Stimulated activated CD4-positive, alpha-beta T cell treated with anti-CD3 and anti-CD28 coated beads, Interleukin-4, amount 100 ng/mL, for 48 hours (primary cell): ENCODE data around the gene RANBP10.

Source experiments
- DNase-seq, 2 donors: peaks; one replicate each; pipeline ENCODE4 v3.0.0-alpha.2; 2020; ENCODE audit warnings: low read depth in 2 of 2

Gene RANBP10

DNA sequence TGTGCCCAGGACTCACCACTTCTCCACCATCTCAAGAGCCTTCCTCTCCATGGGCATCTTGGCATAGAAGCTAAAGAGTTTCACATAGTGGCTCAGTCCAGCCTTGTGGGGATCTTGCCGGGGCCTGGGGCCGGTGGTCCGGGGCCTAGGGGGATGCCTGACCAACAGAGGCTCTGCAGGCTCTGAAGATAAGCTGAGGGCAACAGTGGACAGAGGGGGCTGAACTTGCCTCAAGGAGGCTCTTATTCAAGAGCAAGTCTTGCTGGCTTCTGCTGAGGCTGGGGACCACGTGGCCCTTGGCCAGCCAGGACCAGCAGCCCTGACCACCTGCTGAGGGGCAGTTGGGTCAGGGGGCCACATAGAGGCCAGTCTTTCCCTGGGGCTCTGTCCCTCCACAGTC, 22.3 kb upstream of the RANBP10 start:
- no peak for DNase-seq

DNA sequence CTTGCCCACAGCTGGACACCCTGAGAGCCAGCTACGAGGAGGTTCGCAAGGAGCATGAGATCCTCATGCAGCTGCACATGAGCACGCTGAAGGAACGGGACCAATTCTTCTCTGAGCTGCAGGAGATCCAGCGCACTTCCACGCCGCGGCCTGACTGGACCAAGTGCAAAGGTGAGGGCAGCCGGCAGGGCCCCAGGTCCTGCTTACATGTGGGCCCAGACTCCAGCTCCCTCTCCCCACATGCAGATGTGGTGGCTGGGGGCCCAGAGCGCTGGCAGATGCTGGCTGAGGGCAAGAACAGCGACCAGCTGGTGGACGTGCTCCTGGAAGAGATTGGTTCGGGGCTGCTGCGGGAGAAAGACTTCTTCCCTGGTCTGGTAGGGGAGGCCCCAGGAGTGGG, 19.5 kb upstream of the RANBP10 start:
- no peak for DNase-seq

DNA sequence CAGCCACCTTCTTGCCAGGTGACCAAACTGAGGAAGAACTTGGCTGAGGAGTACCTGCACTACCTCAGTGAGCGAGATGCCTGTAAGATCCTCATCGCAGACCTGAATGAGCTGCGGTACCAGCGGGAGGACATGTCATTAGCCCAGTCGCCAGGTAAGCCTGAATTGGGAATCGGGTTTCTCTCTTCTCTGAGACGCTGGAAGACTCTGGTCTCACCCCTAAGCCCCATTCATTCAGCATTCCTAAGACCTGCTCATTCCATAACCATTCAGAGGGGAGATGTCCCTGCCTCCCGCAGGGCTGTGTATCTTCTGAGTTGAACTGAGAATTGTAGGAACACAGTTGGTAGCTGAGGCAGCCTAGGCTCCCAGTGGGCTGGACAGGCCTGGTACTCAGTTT, 18.8 kb upstream of the RANBP10 start:
- DNase-seq: no peak

DNA sequence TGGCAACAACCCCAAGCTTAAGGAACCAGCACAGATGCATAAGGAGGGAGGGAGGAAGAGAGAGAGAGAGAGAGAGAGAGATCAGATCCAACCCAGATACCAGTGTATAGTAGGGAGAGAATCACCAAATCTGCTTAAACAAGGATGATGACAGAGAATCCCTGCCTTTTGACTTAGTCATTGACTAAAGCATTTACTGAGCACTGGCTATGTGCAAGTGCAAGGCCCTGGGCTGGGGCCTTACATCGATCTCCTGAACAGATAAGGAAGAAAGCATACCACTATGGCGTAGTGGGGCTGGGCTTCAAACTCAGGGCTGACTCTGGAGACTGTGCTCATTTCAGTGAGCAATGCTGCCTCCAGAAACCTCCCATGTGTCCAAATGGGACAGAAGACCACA, 16.2 kb upstream of the RANBP10 start:
- DNase-seq: no peak

DNA sequence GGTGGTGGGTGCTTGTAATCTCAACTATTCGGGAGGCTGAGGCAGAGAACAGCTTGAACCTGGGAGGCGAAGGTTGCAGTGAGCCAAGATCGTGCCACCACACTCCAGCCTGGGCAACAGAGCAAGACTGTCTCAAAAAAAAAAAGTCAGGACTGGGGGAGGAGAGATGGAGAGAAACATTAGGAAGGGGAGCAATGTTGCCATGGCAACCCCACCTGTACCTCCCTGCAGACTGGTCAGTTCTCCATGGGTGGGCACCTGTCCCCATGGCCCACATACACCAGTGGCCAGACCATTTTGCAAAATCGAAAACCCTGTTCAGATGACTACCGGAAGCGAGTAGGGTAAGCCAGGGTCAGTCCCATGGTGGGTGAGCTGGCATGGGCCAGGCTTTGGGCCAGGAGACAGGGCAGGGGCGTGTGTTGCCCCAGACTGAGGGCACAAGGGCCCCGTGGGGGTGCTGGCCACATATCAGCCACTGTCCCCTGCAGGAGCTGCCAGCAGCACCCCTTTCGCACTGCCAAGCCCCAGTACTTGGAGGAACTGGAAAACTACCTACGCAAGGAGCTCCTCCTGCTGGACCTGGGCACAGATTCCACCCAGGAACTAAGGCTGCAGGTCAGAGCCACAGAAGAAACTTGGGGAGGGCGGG, 14.4 kb upstream of the RANBP10 start:
- DNase-seq: no peak

DNA sequence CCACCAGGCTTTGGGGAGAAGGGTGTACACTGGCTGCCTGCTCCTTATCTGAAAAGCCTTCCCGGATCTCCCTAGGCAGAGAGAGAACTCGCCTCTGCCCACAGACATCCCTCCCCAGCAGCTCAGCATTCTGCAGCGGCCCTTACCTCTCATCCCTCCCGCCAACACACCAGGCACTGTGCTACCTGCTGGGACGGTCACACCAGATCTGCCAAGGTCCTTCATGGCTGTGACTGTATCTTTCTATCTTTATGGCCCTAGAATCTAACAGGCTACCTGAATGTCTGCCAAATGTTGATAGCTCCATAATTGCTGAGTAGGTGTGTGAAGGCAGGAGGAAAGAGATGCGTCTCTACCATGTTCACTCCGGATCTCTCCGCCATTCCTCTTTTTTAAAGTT, 8.2 kb upstream of the RANBP10 start:
- no peak for DNase-seq

DNA sequence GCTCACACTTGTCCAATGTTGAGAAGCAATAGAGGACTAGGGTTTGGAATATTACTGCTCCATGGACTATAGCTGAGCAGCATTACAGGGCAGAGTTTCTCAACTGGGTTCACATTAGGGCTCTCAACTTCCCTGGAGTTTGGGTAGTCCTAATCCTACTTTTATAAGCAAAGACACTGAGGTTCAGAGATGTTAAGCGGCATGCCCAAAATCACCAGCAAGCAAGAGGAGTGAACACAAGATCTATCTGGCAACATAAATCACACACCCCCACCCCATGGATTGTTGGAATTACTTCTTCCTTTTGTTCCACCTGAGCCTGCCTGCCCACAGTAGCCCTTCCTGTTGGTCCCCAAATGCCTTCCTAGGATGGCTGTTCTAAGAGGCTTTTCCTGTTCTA, 5.5 kb upstream of the RANBP10 start:
- DNase-seq: no peak

DNA sequence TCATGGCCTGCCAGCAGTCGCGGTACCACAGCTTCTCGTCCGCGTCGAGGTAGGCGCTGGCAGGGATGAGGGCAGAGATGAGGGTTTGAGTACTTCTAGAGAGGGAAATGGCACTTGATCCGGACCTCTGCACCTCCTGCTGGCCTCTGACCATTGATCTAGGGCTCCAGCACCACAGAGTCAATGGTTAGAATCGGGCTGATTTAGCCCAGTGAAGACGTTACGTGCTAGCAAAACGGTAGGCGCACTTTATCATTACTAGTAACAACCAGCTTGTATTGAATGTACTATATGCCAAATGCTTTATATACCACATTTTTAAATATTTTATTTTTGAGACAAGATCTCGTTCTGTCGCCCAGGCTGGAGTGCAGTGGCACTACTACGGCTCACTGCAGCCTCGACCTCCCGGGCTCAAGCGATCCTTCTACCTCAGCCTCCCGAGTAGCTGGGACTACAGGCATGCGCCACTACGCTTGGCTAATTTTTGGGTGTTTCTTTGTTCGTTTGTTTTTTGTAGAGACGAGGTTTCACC, 855 bp upstream of the RANBP10 start:
- DNase-seq: no peak

DNA sequence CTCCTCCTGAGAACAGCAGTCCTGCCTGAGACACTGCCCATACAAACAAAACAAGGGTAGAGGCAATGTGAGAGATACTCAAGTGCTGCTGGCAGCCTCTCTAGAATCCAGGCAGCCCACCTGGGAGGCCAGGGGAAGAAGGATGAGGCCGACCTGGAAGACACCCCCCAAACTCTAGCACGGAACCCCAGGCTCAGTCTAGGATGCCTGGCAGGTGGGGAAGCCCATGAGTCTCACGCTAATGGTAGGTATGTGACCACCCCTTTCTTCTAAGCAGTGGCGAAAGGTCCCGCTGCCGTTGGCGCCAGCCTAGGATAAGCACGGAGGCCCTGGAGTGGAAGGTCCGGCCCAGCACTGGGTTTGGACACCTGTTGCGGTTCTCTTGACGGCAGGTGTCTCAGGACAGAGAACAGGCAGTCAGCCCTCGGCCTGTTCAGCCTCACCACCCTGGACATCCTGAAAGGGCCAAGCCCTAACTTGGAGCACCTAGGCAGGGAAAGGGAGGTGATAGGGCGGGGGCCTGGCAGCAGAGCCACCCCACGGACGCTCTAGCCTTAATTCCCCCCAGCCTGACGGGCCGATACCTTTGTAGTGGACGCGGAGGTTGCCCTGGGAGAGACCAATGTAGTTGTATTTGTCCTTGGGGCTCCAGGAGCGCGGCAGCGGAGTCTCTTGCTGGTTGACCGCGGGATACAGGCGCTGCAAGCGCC, 487 bp downstream of the RANBP10 start:
- no peak for DNase-seq

DNA sequence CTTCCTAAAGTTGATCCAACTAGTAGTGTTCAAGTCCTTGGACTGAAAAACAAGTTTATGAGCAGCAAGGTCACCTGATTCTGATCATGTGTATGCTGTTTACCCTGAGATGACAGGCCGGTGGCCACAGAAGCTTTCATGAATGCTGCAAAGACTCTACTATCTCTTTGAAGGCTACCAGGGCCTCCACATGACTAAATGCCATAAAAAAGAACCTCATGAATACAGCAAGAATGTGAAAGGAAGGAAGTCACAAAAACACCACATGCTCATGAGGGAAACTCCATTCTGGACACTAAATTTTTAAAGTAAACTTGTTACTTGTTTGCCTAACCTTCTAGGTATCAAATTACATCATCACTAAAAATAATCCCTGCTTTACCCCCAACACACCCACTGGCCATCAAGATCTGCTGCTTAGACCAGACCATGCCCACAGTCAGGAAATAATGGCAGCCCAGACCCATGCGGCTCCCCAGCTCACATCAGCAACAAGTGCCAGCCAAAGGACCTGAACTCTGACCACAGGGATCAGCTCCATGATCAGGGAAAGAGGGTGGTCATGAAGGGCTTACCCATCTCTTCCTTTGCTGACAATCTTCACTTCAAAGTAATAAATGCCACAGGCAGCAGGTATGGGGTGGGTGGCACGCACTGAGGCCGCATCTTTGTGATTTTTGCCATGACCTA, 1.4 kb downstream of the RANBP10 start:
- DNase-seq: no peak

DNA sequence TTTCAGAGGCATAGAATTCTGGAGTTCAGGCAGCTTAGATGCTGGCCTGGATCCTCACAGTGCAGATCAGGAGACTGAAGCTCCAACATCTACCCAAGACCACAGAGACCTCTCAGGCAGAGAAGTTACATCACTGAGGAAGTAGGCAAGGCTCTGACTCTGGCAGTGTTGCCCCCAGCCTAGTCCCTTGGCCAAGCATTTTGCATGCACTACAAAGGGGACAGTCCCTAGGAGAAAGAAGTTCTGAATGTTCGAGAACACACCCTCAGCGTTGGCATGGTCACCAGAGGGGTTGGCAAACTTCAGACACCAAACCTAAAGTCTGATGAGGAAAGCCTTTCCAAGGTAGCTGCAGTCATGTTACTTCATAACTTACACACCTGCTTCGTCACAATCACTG, 2.5 kb downstream of the RANBP10 start:
- DNase-seq: no peak

DNA sequence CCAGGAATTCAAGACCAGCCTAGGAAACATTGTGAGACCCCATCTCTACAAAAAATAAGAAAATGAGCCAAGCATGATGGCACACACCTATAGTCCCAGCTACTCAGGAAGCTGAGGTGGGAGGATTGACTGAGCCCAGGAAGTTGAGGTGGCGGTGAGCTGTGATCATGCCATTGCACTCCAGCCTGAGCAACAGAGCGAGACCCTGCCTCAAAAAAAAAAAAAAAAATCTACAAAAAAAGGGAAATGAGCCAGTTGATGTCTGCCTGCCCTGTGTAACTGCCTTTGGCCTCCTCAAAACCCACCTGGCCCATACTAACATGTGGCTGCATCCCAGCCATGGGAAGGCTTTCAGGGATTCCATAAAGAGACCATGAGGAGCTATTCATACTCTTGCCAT, 4.5 kb downstream of the RANBP10 start:
- DNase-seq: no peak

DNA sequence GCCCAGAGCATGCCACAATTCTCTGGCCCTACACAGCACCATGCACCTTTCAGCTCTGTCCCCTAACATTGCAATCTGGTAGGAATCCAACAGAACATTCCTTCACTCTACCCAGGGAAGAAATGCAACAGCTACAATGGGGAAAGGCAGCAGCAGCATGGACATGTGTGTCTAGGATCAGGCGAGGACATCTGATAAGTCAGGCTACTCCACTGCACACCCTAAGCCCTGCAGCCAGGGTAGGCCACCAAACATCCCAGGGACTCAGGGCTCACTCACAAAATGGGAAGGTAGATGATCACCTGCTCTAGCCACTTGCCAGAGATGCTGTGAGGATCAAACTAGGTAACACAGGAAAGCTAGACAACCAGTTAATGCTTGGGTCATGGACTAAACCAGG, 5.1 kb downstream of the RANBP10 start:
- DNase-seq: no peak

DNA sequence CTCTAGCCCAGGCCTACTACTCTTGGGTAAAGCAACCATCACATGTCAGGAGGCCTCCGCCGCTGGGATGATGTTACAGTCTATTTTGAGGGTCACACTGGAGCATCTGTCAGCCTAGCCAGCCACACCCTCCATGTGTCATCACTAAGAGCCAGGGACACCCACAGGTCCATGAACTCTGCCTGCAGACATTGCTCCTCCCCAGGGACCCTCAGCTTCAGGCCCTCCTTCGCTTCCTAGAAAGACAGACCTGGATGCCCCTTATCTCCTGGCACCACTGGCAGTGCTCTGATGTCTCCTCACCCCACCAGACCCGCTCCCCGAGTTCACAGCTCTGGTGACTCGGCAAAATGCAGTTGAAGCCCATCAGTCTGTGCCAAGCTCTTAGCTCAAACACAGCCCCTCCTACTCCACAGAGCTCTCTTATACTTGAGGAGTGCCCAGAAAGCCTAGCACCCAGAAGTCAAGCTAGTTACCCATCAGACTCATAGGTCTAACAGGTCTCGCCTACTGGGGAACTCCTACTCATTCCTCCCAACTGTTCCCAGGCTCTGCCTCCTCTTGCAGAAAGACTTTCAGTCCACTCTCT, 5.9 kb downstream of the RANBP10 start:
- no peak for DNase-seq

DNA sequence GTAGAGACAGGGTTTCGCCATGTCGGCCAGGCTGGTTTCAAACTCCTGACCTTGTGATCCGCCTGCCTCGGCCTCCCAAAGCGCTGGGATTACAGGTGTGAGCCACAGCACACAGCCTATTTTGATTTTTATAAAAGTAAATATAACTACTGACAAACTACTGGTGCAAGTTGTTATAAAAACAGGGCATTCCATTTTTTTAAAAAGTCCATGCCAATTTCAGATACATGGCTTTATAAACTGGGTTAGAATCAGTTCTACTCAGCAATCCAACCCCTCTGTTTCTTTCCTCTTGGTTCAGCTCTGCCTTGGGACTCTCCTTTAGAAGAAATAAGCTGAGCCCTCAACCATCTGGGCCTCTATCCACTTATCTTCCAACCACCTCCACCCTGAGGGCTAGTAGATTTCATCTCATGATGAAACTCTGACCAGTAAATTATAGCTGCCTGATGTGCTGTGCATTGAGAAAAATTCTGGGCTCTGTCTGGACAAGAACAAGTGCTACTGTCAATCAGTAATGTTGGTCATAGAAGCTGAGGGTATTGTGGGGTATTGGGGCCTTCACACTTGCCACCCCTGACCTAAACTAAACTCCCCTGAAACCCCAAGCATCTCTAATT, 10.2 kb downstream of the RANBP10 start:
- DNase-seq: no peak

DNA sequence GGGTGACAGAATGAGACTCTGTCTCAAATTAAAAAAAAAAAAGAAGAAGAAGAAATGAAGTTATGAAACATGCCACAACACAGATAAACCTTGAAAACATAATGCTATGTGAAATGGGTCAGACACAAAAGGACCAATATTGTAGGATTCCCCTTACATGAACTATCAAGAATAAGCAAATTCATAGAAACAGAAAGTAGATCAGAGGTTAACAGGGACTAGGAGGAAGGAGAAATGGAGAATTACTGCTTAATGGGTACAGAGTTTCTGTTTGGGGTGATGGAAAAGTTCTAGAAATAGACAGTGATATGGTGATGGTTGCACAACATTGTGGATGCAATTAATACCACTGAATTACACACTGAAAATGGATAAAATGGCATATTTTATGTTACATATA, 16.3 kb downstream of the RANBP10 start:
- DNase-seq: no peak

DNA sequence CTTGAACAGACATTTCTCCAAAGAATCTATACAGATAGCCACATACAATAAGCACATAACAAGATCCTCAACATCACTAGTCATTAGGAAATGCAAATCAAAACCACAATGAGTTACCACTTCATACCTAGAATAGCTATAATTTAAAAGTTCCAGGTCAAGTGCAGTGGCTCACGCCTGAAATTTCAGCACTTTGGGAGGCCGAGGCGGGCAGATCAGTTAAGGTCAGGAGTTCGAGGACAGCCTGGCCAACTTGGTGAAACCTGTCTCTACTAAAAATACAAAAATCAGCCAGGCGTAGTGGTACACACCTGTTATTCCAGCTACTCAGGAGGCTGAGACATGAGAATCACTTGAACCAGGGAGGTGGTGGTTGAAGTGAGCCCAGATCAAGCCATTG, 19.9 kb downstream of the RANBP10 start:
- DNase-seq: no peak

DNA sequence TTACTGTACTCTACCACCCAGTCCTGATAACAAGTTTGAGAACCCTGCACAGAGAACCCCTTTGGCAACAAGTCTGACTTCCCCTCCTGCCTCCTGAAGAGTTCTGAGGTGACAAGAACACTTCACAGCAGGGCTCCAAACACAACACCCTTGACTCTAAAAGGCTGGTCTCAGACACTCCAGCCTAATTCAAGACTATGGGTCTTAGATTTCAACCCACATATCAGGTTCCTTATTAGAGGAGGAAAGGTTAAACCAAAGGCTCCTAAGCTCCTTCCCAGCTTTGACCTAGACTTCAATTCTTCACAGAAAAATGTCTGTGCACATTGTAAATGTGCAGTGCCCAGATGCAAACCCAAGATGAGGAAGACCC, 23.0 kb downstream of the RANBP10 start:
- DNase-seq: no peak

DNA sequence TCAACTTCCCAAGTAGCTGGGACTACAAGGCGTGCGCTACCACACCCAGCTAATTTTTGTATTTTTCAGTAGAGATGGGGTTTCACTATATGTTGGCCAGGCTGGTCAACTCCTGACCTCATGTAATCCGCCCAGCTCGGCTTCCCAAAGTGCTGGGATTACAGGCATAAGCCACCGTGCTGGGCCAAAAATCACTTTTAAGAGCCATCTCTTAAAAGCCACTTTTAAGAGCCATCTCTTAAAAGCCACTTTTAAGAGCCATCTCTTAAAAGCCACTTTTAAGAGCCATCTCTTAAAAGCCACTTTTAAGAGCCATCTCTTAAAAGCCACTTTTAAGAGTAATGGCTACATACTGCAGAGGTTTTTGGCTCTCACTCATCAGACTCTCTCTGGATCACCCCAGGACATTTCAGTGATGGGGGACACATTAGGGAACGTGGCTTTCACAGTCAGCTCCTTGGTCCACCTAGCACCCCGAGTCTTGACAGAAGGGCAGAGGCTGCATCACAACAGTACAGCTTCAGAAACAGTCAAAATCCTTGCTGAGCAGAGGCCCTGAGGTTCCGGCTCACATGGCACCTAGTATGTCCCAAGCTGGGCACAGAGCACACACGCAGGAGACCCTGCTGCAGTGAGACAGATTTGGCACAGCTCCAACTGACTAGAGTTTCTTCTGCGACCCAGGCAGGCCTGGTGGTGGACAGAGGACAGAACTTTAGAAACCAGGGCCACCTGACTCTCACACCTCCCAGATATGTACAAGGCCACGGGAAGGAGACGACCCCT, 23.6 kb downstream of the RANBP10 start:
- no peak for DNase-seq

DNA sequence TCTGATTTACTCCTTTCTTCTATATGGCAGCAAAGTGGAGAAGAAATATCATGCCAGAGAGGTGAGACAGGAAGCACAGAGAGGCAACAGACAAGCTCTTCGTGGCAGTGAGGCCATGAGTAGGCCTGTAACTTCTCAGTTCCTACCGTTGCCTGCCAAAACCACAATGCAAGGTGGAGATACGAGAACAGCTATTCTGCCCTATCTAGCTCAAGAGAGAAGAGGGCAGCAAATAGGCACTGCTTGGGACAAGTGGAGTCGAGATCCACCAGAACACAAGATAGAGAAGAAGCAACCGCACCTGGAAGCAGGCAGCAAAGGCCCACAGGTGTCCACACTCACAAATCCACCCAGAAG, 24.8 kb downstream of the RANBP10 start:
- DNase-seq: no peak

DNA sequence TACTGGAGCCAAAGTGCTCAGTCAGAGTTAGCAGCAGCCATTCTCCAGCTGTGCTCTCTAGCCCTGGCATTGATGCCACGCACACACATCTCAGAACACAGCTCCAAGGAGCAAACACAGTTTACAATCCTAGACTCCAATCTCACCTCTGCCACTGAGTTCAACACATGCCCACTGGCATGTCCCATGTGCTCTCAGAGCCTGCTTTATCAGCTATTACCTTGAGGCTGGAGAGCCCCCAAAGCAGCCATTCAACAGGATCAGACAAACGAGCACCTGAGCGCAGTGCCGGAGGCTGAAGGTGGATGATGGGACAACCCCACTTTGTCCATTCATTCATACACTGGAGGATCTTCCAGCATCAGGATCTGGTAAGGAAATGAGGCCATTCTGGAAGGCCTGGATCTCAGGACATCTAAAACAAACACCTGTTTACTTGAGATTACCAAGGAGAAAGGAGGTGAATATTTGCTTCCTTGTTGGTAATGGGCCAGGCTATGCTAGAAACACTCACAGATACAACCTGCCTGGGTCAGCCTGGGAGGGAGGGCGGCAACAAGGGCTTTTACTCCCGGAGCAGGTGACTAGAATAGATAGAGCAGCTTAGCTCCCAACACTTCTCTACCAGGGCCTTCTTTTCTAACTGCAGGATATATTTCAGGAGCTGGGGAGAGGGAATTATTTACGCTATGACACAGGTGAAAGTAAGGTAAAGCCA, 25.4 kb downstream of the RANBP10 start:
- DNase-seq: no peak
